ENCODE results near the gene C11orf68.

- TF ChIP-seq POLR2A (IDR thresholded peaks at IDR 0.05; ENCODE audit: control extremely low read depth in 1 of 2, low read depth in 2 of 2, low read length in 2 of 2) = peak in 1 of 2 experiments; percentile 24; a peak in 1 of 3 replicates
- TF ChIP-seq MAFK (IDR thresholded peaks at IDR 0.05; ENCODE audit: low read depth, low read length) = no peak
- TF ChIP-seq, protein P1, sequence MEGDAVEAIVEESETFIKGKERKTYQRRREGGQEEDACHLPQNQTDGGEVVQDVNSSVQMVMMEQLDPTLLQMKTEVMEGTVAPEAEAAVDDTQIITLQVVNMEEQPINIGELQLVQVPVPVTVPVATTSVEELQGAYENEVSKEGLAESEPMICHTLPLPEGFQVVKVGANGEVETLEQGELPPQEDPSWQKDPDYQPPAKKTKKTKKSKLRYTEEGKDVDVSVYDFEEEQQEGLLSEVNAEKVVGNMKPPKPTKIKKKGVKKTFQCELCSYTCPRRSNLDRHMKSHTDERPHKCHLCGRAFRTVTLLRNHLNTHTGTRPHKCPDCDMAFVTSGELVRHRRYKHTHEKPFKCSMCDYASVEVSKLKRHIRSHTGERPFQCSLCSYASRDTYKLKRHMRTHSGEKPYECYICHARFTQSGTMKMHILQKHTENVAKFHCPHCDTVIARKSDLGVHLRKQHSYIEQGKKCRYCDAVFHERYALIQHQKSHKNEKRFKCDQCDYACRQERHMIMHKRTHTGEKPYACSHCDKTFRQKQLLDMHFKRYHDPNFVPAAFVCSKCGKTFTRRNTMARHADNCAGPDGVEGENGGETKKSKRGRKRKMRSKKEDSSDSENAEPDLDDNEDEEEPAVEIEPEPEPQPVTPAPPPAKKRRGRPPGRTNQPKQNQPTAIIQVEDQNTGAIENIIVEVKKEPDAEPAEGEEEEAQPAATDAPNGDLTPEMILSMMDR (IDR thresholded peaks at IDR 0.05; ENCODE audit: control extremely low read depth in 1 of 3, insufficient read depth in 1 of 3, low read depth in 1 of 3, low read length in 3 of 3) = no peak
- TF ChIP-seq NRF1 (IDR thresholded peaks at IDR 0.05; ENCODE audit: low read depth, low read length) = no peak
- TF ChIP-seq ATF2 (IDR thresholded peaks at IDR 0.05; ENCODE audit: low read length) = no peak
- no peak for TF ChIP-seq JUND (IDR thresholded peaks at IDR 0.05; ENCODE audit: low read length)
- no peak for TF ChIP-seq POLR2AphosphoS5 (IDR thresholded peaks at IDR 0.05; ENCODE audit: low read depth, low read length)
- TF ChIP-seq FOSL1 (IDR thresholded peaks at IDR 0.05; ENCODE audit: insufficient read depth, low read depth, low read length) = no peak
- TF ChIP-seq, protein P2, sequence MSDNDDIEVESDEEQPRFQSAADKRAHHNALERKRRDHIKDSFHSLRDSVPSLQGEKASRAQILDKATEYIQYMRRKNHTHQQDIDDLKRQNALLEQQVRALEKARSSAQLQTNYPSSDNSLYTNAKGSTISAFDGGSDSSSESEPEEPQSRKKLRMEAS (IDR thresholded peaks at IDR 0.05) = no peak
- no peak for TF ChIP-seq EGR1 (IDR thresholded peaks at IDR 0.05; ENCODE audit: borderline replicate concordance, low read depth, low read length)
These were observed 27.2 kb upstream of the C11orf68 start for GRCh38 chr11:65945941-65946558.
